ENCODE results near the gene KLF13. TPM values are rescaled to one million over a fixed set of nuclear protein-coding genes. Genes with fewer than 3 reads are reported as not detected.

The KLF13 gene
- total RNA-seq, 2 donors from 2014 or later, result 25.7 to 38.4 TPM

DNA sequence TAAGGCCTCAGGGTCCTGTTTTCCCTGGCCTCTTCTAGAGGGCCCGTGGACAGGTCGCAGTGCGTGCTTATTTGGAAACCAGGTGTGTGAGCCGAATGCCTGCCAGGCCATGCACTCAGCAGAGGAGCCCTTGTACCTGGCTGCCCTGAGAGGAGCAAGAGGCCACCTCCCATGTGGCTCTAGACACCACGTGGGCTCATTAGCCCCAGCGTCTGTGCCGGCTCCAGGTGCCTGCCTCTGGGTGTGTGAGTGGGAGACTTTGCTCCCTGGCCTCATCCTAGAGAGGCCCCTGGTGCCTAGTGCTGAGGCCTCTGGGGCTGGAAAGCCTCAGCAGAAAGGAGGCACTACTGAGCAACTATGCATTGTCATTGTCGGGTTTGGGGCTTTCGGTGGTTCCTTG is 50.4 kb downstream of the KLF13 start:
- no peak overlapping the region for H3K27ac ChIP-seq
- H3K4me1 ChIP-seq, result peaks cover 37% of the 10 kb centered on the region
- H3K36me3 ChIP-seq (replicated peaks in 1 of 2; ENCODE audit: insufficient read depth in 1 of 2, low read depth in 2 of 2), result peaks cover 0 to 10% of the 10 kb centered on the region in 2 donors
- no peaks in the 10 kb centered on the region for H3K27me3 ChIP-seq
- peak in 2 of 4 donors; percentile 46 for DNase-seq
- no peaks in the 10 kb centered on the region for H3K9me3 ChIP-seq
- TF ChIP-seq, protein P1, sequence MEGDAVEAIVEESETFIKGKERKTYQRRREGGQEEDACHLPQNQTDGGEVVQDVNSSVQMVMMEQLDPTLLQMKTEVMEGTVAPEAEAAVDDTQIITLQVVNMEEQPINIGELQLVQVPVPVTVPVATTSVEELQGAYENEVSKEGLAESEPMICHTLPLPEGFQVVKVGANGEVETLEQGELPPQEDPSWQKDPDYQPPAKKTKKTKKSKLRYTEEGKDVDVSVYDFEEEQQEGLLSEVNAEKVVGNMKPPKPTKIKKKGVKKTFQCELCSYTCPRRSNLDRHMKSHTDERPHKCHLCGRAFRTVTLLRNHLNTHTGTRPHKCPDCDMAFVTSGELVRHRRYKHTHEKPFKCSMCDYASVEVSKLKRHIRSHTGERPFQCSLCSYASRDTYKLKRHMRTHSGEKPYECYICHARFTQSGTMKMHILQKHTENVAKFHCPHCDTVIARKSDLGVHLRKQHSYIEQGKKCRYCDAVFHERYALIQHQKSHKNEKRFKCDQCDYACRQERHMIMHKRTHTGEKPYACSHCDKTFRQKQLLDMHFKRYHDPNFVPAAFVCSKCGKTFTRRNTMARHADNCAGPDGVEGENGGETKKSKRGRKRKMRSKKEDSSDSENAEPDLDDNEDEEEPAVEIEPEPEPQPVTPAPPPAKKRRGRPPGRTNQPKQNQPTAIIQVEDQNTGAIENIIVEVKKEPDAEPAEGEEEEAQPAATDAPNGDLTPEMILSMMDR (IDR thresholded peaks at IDR 0.05), result no peak
- TF ChIP-seq POLR2A (IDR thresholded peaks at IDR 0.05), result no peak
- no peak overlapping the region for H3K4me3 ChIP-seq
- WGBS, 2 donors, result 59 to 68% methylated on average over 6 to 9 of the region's 9 CpGs
- peak; percentile 20 for ATAC-seq
- intact Hi-C loops (cut with DNase I), result no loop called here

DNA sequence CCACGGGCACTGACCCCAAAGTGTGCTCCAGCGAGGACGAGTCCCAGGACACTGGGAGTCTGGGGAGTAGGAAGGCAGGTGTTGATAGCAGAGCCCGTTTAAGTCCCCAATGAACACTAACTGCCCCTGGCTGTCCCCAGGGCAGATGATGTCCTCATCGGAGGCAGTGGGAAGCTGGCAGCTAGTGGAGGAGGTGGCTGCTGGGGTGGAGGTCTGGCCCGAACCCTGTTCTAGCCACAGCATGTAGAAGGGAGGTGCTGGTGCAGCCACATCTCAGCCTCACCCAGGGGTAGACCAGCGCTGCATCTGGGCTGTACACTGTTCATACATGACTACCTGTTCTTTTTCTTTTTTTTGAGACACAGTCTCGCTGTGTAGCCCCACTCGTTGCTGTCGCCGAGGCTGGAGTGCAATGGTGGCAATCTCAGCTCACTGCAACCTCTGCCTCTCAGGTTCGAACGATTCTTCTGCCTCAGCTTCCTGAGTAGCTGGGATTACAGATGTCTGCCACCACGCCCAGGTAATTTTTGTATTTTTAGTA is 51.8 kb downstream of the KLF13 start:
- peaks cover 37% of the 10 kb centered on the region for H3K4me1 ChIP-seq
- no peak for DNase-seq
- no peaks in the 10 kb centered on the region for H3K9me3 ChIP-seq
- peaks cover 0 to 10% of the 10 kb centered on the region in 2 donors for H3K36me3 ChIP-seq (replicated peaks in 1 of 2; ENCODE audit: insufficient read depth in 1 of 2, low read depth in 2 of 2)
- H3K27me3 ChIP-seq, result no peaks in the 10 kb centered on the region
- WGBS, 2 donors, result 88 to 95% methylated on average over 11 to 14 of the region's 14 CpGs
- H3K4me3 ChIP-seq, result no peak overlapping the region
- no peak for ATAC-seq
- TF ChIP-seq, protein P1 (IDR thresholded peaks at IDR 0.05), result no peak
- TF ChIP-seq POLR2A (IDR thresholded peaks at IDR 0.05), result no peak
- intact Hi-C loops (cut with DNase I), result no loop called here
- H3K27ac ChIP-seq, result no peak overlapping the region

DNA sequence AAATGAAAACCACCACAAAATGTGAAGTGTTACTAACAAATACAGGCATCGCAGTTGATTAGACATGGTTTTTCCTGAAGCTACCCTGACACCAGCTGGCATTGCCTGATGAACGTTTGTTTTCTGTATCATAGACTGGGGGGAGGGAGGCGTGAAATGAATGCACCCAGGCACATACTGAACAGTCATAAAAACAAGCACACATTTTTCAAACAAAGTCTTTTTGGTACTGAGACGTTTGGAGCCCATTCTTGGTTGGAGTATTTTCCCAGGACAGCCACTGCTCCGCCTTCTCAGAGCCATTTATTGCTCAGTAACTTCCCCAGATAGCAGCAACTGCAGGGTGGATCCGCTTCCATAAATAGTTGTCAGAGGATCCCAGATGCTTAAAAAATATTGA is 52.4 kb downstream of the KLF13 start:
- no peak overlapping the region for H3K4me3 ChIP-seq
- no peak for TF ChIP-seq POLR2A (IDR thresholded peaks at IDR 0.05)
- TF ChIP-seq, protein P1 (IDR thresholded peaks at IDR 0.05), result no peak
- peaks cover 33% of the 10 kb centered on the region for H3K4me1 ChIP-seq
- DNase-seq, result no peak
- H3K9me3 ChIP-seq, result no peaks in the 10 kb centered on the region
- no peaks in the 10 kb centered on the region for H3K27me3 ChIP-seq
- H3K36me3 ChIP-seq (replicated peaks in 1 of 2; ENCODE audit: insufficient read depth in 1 of 2, low read depth in 2 of 2), result peaks cover 0 to 8% of the 10 kb centered on the region in 2 donors
- H3K27ac ChIP-seq, result no peak overlapping the region
- intact Hi-C loops (cut with DNase I), result no loop called here
- ATAC-seq, result no peak
- WGBS, 2 donors, result 77% methylated on average over 6 of the region's 6 CpGs

DNA sequence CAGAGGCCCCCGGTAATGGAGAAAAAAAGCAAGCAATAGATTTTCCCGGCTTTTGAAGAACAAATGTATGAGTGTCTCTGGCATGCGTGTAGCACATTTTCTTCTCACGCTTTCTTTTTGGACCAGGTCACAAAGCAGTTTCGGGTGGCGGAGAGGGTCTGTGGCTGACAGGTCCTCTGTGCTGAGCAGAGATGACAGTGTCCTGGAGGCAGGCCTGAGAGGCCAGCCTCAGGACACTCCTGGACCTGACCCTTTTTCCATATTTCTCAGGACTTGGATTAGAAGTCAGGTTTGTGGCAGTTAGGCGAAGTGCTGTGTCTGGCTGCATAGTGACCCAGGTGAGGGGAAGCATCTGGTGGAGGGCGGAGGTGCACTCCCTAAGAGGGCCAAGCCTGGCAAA is 52.9 kb downstream of the KLF13 start:
- Histone ChIP-seq H3K4me3 (no peak overlapping the region), H3K9me3 (no peaks in the 10 kb centered on the region), H3K4me1 (peaks cover 27% of the 10 kb centered on the region), H3K36me3 (replicated peaks in 1 of 2; ENCODE audit: insufficient read depth in 1 of 2, low read depth in 2 of 2) (peaks cover 0 to 6% of the 10 kb centered on the region in 2 donors), H3K27ac (no peak overlapping the region), H3K27me3 (no peaks in the 10 kb centered on the region)
- DNase-seq (no peak), ATAC-seq (no peak)
- intact Hi-C loops (cut with DNase I), result no loop called here
- TF ChIP-seq, protein P1 (IDR thresholded peaks at IDR 0.05), result no peak
- TF ChIP-seq POLR2A (IDR thresholded peaks at IDR 0.05), result no peak
- WGBS, 2 donors, result 91 to 93% methylated on average over 8 of the region's 8 CpGs

Measured in body of pancreas (tissue), 4 donors.